SK-N-SH (cell line): ENCODE measurements around the gene GJA3. TPM values are rescaled to one million over a fixed set of nuclear protein-coding genes. Genes with fewer than 3 reads are reported as not detected.

Experiments
- CTCF ChIA-PET: fragments of 300-600, 350-600 bp; formaldehyde crosslinking; extraction: SDS; loops from one replicate; lab custom pipeline; 2021; lab: Yijun Ruan, JAX
- POLR2A ChIA-PET: fragments of 350-600 bp; sonication (Branson Sonifier 250); formaldehyde crosslinking; extraction: SDS; loops from one replicate; lab custom pipeline; 2020; ENCODE audit warnings: antibody characterized with exemption, inconsistent platforms; lab: Yijun Ruan, JAX
- DNase-seq: peaks from one replicate; pipeline ENCODE4 v3.0.0; 2012
- H2AFZ ChIP-seq: fragments of 200-600 bp; sonication (generic); 2 replicates; pipeline ENCODE4 v1.8.1; 2016; ENCODE audit warnings: antibody characterized with exemption, mild to moderate bottlenecking, low read depth
- H3F3A ChIP-seq: fragments of 200-600 bp; sonication (generic); replicated peaks from 2 replicates; pipeline ENCODE3; 2016; ENCODE audit warnings: antibody characterized with exemption, mild to moderate bottlenecking; ENCODE audit not compliant: insufficient read depth
- H3K27ac ChIP-seq, 2 experiments: fragments of 200-500 bp in 1 of 2; fragments of 200-600 bp in 1 of 2; sonication (Bioruptor generic) in 1 of 2; sonication (generic), shearing (Covaris generic) in 1 of 2; 2 replicates each; pipeline versions ENCODE4 v1.5.1 to v1.6.1; 2014 to 2016; ENCODE audit warnings: low read depth in 2 of 2, inconsistent platforms in 1 of 2, low read length in 1 of 2, mild to moderate bottlenecking in 1 of 2, mixed read lengths in 1 of 2
- H3K27me3 ChIP-seq: fragments of 200-600 bp; sonication (generic), shearing (Covaris generic); 2 replicates; pipeline ENCODE4 v1.6.1; 2016; ENCODE audit warnings: mixed run types; ENCODE audit not compliant: insufficient read depth
- H3K36me3 ChIP-seq, 2 experiments: fragments of 200-500 bp in 1 of 2; fragments of 200-600 bp in 1 of 2; sonication (Bioruptor generic) in 1 of 2; sonication (generic) in 1 of 2; replicated peaks in 1 of 2; 2 replicates each; pipeline versions ENCODE3 to v1.5.1; 2014 to 2016; ENCODE audit warnings: low read length in 1 of 2, mild to moderate bottlenecking in 1 of 2; ENCODE audit not compliant: insufficient read depth in 2 of 2, control insufficient read depth in 1 of 2
- H3K4me1 ChIP-seq, 2 experiments: fragments of 200-500 bp in 1 of 2; fragments of 200-600 bp in 1 of 2; sonication (Bioruptor generic) in 1 of 2; sonication (generic), shearing (Covaris generic) in 1 of 2; 2 replicates each; pipeline versions ENCODE4 v1.5.1 to v1.6.1; 2014 to 2016; ENCODE audit warnings: low read depth in 1 of 2, low read length in 1 of 2, mixed run types in 1 of 2; ENCODE audit not compliant: insufficient read depth in 2 of 2, control insufficient read depth in 1 of 2
- H3K4me2 ChIP-seq: fragments of 200-600 bp; sonication (generic), shearing (Covaris generic); 2 replicates; pipeline ENCODE4 v1.6.1; 2017; ENCODE audit warnings: mixed run types
- H3K4me3 ChIP-seq, 2 experiments: fragments of 200-500 bp in 1 of 2; fragments of 200-600 bp in 1 of 2; sonication (Bioruptor generic) in 1 of 2; sonication (generic), shearing (Covaris generic) in 1 of 2; 2 replicates each; pipeline versions ENCODE4 v1.5.1 to v1.8.1; 2014 to 2016; ENCODE audit warnings: low read depth in 2 of 2, inconsistent platforms in 1 of 2, low read length in 1 of 2, mild to moderate bottlenecking in 1 of 2, mixed read lengths in 1 of 2, moderate library complexity in 1 of 2
- H3K79me2 ChIP-seq: fragments of 200-600 bp; sonication (generic); 2 replicates; pipeline ENCODE4 v1.8.1; 2017; ENCODE audit warnings: mild to moderate bottlenecking; ENCODE audit not compliant: insufficient read depth
- H3K9ac ChIP-seq: fragments of 200-600 bp; sonication (generic); 2 replicates; pipeline ENCODE4 v1.6.1; 2017; ENCODE audit warnings: mixed run types
- H3K9me2 ChIP-seq: fragments of 200-600 bp; sonication (generic); 2 replicates; pipeline ENCODE4 v1.6.1; 2017; ENCODE audit warnings: mixed run types
- H3K9me3 ChIP-seq: fragments of 200-600 bp; sonication (generic); 2 replicates; pipeline ENCODE4 v1.6.1; 2017; ENCODE audit warnings: mixed run types, mild to moderate bottlenecking, moderate library complexity
- H4K20me1 ChIP-seq: fragments of 200-600 bp; sonication (generic); 2 replicates; pipeline ENCODE4 v1.6.1; 2017; ENCODE audit warnings: mild to moderate bottlenecking, mixed run types; ENCODE audit not compliant: insufficient read depth
- EZH2phosphoT487 ChIP-seq: fragments of 200-600 bp; sonication (generic); IDR thresholded peaks from 2 replicates; pipeline ENCODE4 v1.6.1; 2017; ENCODE audit warnings: low read depth, mixed run types, mild to moderate bottlenecking, antibody characterized with exemption, moderate library complexity, borderline replicate concordance
- FOSL2 ChIP-seq: IDR thresholded peaks from 2 replicates; pipeline ENCODE4 v1.4.0; 2012; ENCODE audit warnings: low read depth, mild to moderate bottlenecking, moderate library complexity, borderline replicate concordance
- GATA2 ChIP-seq: sonication (generic); formaldehyde crosslinking; IDR thresholded peaks from 2 replicates; pipeline ENCODE4 v1.5.0; 2020; ENCODE audit warnings: mild to moderate bottlenecking, missing genetic modification reagents
- MXI1 ChIP-seq: IDR thresholded peaks from 2 replicates; pipeline ENCODE4 v1.6.1; 2012; ENCODE audit warnings: mild to moderate bottlenecking, low read depth, low read length, improper control_type of control experiment
- NRF1 ChIP-seq: IDR thresholded peaks from 2 replicates; pipeline ENCODE4 v1.6.1; 2012; ENCODE audit warnings: low read depth, mild to moderate bottlenecking, low read length
- PBX3 ChIP-seq: IDR thresholded peaks from 2 replicates; pipeline ENCODE4; 2012
- POLR2AphosphoS5 ChIP-seq: IDR thresholded peaks from 2 replicates; pipeline ENCODE4 v1.6.1; 2012; ENCODE audit warnings: low read depth, low read length
- RAD21 ChIP-seq: IDR thresholded peaks from 2 replicates; pipeline ENCODE4 v1.6.1; 2012; ENCODE audit warnings: mild to moderate bottlenecking, low read length
- REST ChIP-seq: IDR thresholded peaks from 2 replicates; pipeline ENCODE4 v1.6.1; 2012; ENCODE audit warnings: mild to moderate bottlenecking, low read depth, low read length, moderate library complexity
- TAF1 ChIP-seq: IDR thresholded peaks from 2 replicates; pipeline ENCODE4 v1.6.1; 2012; ENCODE audit warnings: low read depth, mild to moderate bottlenecking, low read length, moderate library complexity, borderline replicate concordance
- TEAD4 ChIP-seq: IDR thresholded peaks from 2 replicates; pipeline ENCODE4 v1.4.0; 2012; ENCODE audit warnings: mild to moderate bottlenecking, borderline replicate concordance; ENCODE audit not compliant: insufficient read depth
- YY1 ChIP-seq: IDR thresholded peaks from 2 replicates; pipeline ENCODE4 v1.4.0; 2012; ENCODE audit warnings: low read depth, mild to moderate bottlenecking
- WGBS: methylation state at CpG from one replicate; pipeline ENCODE4 v1.1.6; 2017; ENCODE audit warnings: low lambda C conversion rate; 5-methylcytosine and 5-hydroxymethylcytosine counted together
- polyA plus RNA-seq, 3 experiments: library from polyadenylated mRNA; depleted of rRNA; stranded (reverse); fragments of >200 nt; gene quantifications; 2 replicates each; pipeline ENCODE4 v1.2.3, GENCODE V29; 2012

Gene GJA3
- polyA plus RNA-seq, 1 of the 3 experiments (the other 2 are of a cell fraction), result not detected

DNA sequence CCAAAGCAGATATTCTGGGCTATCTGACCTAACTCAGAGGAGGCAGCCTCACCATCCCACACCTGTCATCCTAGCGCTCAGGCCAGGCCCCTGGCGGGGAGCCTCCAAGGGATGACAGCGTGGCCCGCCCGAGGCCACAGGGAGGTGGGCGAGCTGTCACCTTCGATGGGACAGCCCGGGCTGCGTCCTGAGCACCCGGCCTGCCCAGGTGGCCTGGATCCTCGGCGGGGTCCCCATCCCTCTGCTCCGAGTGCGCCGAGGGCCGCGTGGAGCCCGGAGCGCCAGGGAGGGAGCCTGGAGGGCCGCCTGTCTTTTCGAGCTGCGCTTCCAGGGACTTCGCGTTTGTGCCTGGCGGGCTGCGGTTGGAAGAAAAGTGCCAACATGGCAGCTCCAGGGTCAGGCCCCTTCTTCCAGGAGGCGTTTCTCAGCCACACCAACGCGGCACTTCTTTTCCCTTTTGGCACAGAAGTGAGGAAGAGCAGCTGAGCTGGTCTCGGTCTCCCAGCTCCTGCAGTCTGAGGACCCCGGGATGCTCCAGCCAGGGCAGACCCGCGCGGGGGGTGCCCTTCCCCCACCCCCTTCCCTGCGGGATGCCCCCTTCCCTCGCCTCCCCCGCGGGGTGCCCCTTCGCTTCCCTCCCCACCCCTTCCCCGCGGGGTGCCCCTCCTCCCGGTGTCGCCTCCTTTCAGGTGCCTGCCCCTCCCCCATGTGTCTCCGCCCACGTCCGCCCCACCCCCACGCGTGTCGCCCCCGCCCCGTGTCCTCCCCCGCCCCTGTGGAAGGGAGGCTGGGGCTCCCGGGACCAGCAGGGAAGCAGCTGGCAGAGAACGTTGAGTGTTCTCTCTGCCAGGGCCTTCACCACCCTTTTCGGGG is 42.3 kb downstream of the GJA3 start:
- Histone ChIP-seq H3K9me2 (no peaks in the 10 kb centered on the region), H4K20me1 (no peaks in the 10 kb centered on the region), H3K27me3 (no peaks in the 10 kb centered on the region), H3F3A (no peaks in the 10 kb centered on the region), H3K27ac (no peak overlapping the region), H3K4me2 (peak overlapping the region; percentile 62), H3K9me3 (no peaks in the 10 kb centered on the region), H2AFZ (peak overlapping the region; percentile 65; the same call in 1 of the 2 replicates), H3K79me2 (no peaks in the 10 kb centered on the region), H3K36me3 (no peaks in the 10 kb centered on the region), H3K9ac (no peak overlapping the region), H3K4me1 (peaks cover 0 to 3% of the 10 kb centered on the region in 2 experiments; a peak in 1 of 4 replicates), H3K4me3 (peak overlapping the region; percentile 42 to 51)
- TF ChIP-seq YY1 (peak; percentile 30; the same call in 1 of the 2 replicates), GATA2 (CRISPR knock-in tag) (no peak), NRF1 (no peak)
- 16% methylated on average over 42 of the region's 55 CpGs for WGBS
- peak; percentile 71 for DNase-seq
- ChIA-PET CTCF (interaction anchor here (0.7 to 3.0 kb wide), 7 partner anchors 9 to 31 kb away, joined by 3 to 19 read pairs (median 3); no protein-coding TSS in a partner anchor), POLR2A (interaction anchor here (1.0 kb wide), 1 partner anchor 12 kb away, joined by 3 read pairs; no protein-coding TSS in a partner anchor)

GRCh38 chr13:20116213-20116612 is 44.6 kb downstream of the GJA3 start:
- peaks cover 0 to 3% of the 10 kb centered on the region in 2 experiments; a peak in 1 of 4 replicates for H3K4me1 ChIP-seq
- H3K27ac ChIP-seq, result no peak overlapping the region
- no peak overlapping the region for H2AFZ ChIP-seq
- ChIA-PET POLR2A (no interaction called here), CTCF (interaction anchor here (0.9 to 1.5 kb wide), 2 partner anchors 10 to 15 kb away, joined by 3 to 7 read pairs; no protein-coding TSS in a partner anchor)
- no peaks in the 10 kb centered on the region for H3K9me2 ChIP-seq
- no peaks in the 10 kb centered on the region for H3K79me2 ChIP-seq
- TF ChIP-seq TAF1 (no peak), GATA2 (CRISPR knock-in tag) (no peak), MXI1 (no peak), PBX3 (no peak), TEAD4 (no peak), POLR2AphosphoS5 (no peak), RAD21 (no peak), FOSL2 (no peak), REST (no peak), EZH2phosphoT487 (no peak)
- H3K27me3 ChIP-seq, result no peaks in the 10 kb centered on the region
- H4K20me1 ChIP-seq, result no peaks in the 10 kb centered on the region
- H3K9me3 ChIP-seq, result no peaks in the 10 kb centered on the region
- no peak overlapping the region for H3K9ac ChIP-seq
- 84% methylated on average over 5 of the region's 6 CpGs for WGBS
- H3K36me3 ChIP-seq, result no peaks in the 10 kb centered on the region
- DNase-seq, result no peak
- no peak overlapping the region for H3K4me3 ChIP-seq
- H3K4me2 ChIP-seq, result no peak overlapping the region
- no peaks in the 10 kb centered on the region for H3F3A ChIP-seq
